Ectodermal cell (in vitro differentiated cells): ENCODE measurements around the gene FUOM.

ENCODE experiments used
- H3K27ac ChIP-seq: 2 replicates; pipeline ENCODE4 v1.7.0; 2013; ENCODE audit warnings: mild to moderate bottlenecking, low read depth, low read length; ENCODE audit not compliant: insufficient read depth, poor library complexity, severe bottlenecking
- H3K27me3 ChIP-seq: 2 replicates; pipeline ENCODE4 v1.7.0; 2013; ENCODE audit warnings: mild to moderate bottlenecking, low read length; ENCODE audit not compliant: insufficient read depth, control insufficient read depth, poor library complexity, severe bottlenecking
- H3K36me3 ChIP-seq: one replicate; pipeline ENCODE4 v1.7.0; 2013; ENCODE audit warnings: low read length; ENCODE audit not compliant: control insufficient read depth, insufficient read depth
- H3K4me1 ChIP-seq: one replicate; pipeline ENCODE4 v1.7.0; 2013; ENCODE audit warnings: low read length; ENCODE audit not compliant: control insufficient read depth, insufficient read depth
- H3K4me3 ChIP-seq: 2 replicates; pipeline ENCODE4 v1.7.0; 2013; ENCODE audit warnings: low read depth, low read length, control low read depth; ENCODE audit not compliant: insufficient read depth
- H3K9me3 ChIP-seq: 2 replicates; pipeline ENCODE4 v1.7.0; 2013; ENCODE audit warnings: mild to moderate bottlenecking, low read length, moderate library complexity; ENCODE audit not compliant: control insufficient read depth
- WGBS, 2 experiments: methylation state at CpG; one replicate each; pipeline ENCODE4 v1.1.7; 2013; ENCODE audit warnings: missing lambda C conversion rate in 2 of 2; 5-methylcytosine and 5-hydroxymethylcytosine counted together

Gene FUOM

DNA sequence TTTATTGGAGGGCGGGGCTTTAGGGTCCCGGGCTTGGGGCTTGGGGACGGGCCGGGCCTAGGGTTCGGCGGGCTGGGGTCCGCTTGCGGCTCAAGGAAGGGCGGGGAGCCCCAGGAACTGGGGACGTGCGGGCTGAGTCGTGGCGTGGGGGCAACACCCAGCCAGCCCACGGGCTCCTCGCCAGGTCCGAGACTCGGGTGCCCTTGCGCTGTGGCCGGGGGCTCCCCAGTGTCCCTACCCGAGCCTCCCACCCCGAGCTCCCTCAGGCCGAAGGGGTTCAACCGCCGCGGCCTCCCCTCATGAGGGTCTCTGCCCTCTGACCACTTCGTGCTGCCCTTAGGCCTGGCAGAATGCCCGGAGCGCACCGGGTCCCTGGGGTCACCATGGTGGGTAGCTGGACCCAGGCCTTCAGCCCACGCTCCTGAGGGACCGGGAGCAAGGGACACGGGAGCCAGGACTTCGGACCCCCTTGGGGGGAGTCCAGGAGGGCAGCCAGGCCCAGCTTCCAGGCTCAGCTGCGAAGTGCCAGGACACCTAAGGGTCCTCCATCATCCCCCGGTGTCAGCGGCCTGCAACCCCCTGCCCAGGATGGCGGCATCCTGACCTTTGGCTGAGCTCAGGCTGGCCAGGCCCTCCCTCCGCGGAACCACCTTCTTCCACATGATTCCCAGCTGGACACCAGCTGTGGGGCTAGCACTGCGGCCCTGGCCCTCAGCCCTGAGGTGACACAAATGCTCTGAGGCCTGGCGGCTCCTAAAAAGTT lies 524 bp upstream of the FUOM start:
- Histone ChIP-seq H3K36me3 (peaks cover 9% of the 10 kb centered on the region), H3K4me1 (peaks cover 8% of the 10 kb centered on the region), H3K27ac (no peak overlapping the region), H3K9me3 (no peaks in the 10 kb centered on the region), H3K4me3 (no peak overlapping the region), H3K27me3 (peaks cover 8% of the 10 kb centered on the region)
- 82 to 83% methylated on average over 41 of the region's 41 CpGs for WGBS, 2 experiments

DNA sequence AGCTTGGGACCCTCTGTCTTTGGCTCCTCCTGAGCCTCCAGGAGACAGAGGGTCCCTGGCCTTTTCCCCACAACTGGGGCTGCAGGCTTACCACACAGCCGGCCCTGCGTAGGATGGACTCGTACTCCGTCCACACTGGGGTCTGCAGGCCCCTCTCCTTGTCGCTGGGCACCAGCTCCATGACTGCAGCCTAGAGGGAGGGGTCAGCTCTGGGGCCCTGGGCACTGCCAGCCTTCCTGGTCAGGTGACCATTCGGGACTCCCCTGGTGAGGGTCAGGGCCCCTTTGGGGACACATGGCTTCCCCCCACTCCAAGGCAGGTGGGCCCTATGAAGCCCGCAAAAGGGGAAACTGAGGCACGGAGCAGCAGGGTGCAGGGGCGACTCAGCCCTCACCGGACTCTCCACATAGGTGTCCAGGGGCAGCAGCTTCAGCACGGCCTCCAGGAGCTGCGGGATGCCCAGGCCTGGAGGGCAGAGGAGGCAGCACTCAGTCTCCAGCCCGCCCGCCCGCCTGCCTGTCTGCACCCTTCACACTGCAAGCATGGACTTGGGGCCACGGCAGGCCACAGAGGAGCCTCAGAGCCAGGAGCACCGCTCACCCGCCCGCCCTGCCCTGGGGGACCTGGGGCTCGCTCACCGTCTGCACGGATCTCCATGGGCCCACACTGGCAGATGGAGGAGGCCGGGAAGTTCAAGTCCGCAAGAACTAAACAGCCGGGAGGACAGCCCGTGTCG lies 1.1 kb downstream of the FUOM start:
- H3K4me3 ChIP-seq, result peak overlapping the region; percentile 69
- peaks cover 8% of the 10 kb centered on the region for H3K4me1 ChIP-seq
- H3K36me3 ChIP-seq, result no peaks in the 10 kb centered on the region
- WGBS, 2 experiments, result 39 to 40% methylated on average over 27 of the region's 27 CpGs
- H3K27me3 ChIP-seq, result peaks cover 8% of the 10 kb centered on the region
- H3K9me3 ChIP-seq, result no peaks in the 10 kb centered on the region
- H3K27ac ChIP-seq, result no peak overlapping the region

DNA sequence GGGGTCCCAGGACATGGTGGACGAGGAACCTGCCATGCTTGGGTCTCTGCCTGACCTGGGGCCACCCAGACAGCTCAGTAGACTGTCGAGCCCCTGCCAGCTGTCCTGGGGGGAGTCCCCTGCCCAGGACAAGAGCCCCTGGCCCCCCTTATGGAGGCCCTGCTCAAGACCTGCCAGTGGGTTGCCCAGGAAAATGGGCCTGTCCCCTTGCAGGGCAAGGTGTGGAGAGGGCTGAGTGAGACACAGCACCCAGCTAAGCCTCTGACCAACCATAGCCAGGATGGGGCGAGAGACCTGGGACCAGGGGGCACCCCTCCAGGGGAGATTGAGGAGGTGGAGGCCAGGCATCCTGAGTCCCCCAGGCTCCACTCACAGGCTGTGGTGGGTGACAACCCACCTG lies 1.8 kb downstream of the FUOM start:
- Histone ChIP-seq H3K4me3 (no peak overlapping the region), H3K4me1 (peaks cover 8% of the 10 kb centered on the region), H3K36me3 (no peaks in the 10 kb centered on the region), H3K27ac (no peak overlapping the region), H3K27me3 (peaks cover 8% of the 10 kb centered on the region), H3K9me3 (no peaks in the 10 kb centered on the region)
- WGBS, 2 experiments, result 93 to 94% methylated on average over 3 of the region's 3 CpGs

DNA sequence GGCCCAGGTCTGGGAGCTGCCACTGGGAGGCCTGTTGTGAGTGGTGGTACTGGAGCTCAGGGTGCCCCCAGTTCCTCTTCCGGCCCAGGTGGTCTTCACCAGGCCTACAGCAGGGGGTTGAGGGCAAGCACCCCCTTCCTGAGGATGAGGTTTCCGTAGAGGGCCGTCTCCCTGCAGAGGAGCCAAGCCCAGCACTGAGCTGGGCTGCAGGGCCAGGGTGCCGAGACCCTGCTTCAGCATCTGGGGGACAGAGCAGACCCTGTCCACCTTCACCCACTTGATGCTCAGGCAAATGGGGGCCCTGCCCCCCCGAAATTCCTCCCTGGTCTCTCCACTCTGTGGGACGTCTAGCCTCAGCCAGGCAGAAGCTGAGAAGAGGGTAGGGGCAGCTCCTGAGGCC lies 2.6 kb downstream of the FUOM start:
- 91 to 92% methylated on average over 6 of the region's 6 CpGs for WGBS, 2 experiments
- H3K27ac ChIP-seq, result no peak overlapping the region
- H3K4me3 ChIP-seq, result no peak overlapping the region
- H3K27me3 ChIP-seq, result peaks cover 8% of the 10 kb centered on the region
- H3K9me3 ChIP-seq, result no peaks in the 10 kb centered on the region
- H3K36me3 ChIP-seq, result no peaks in the 10 kb centered on the region
- H3K4me1 ChIP-seq, result peaks cover 12% of the 10 kb centered on the region

DNA sequence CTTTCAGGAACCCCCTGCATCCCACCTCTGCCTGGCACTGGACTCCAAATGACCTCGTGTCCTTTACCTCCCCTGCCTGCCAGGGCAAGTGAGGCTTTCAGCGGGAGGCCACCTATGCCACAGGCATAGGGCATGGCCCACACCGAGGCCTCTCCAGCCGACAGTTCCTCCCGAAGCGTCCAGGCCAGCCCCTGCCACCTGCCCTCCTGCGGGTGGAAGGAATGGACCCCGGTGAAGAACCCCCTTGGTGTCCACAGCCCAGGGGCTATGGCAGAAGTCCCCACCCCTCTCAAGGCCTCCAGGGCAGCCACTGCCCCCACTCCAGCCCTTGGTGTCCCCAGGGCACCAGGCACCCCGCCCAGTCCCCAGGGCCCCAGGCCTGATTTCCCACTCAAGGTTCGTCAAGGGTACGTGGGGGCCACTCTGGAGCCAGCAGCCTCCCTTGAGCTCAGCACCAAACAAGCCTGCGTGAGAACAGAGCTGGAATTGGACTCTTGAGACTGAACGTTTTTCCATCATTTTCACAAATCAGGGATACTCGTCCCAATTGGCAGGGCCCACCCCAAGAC lies 3.1 kb downstream of the FUOM start:
- Histone ChIP-seq H3K9me3 (no peaks in the 10 kb centered on the region), H3K27me3 (peaks cover 8% of the 10 kb centered on the region), H3K4me3 (no peak overlapping the region), H3K27ac (no peak overlapping the region), H3K36me3 (no peaks in the 10 kb centered on the region), H3K4me1 (peaks cover 12% of the 10 kb centered on the region)
- 95 to 96% methylated on average over 14 of the region's 14 CpGs for WGBS, 2 experiments

DNA sequence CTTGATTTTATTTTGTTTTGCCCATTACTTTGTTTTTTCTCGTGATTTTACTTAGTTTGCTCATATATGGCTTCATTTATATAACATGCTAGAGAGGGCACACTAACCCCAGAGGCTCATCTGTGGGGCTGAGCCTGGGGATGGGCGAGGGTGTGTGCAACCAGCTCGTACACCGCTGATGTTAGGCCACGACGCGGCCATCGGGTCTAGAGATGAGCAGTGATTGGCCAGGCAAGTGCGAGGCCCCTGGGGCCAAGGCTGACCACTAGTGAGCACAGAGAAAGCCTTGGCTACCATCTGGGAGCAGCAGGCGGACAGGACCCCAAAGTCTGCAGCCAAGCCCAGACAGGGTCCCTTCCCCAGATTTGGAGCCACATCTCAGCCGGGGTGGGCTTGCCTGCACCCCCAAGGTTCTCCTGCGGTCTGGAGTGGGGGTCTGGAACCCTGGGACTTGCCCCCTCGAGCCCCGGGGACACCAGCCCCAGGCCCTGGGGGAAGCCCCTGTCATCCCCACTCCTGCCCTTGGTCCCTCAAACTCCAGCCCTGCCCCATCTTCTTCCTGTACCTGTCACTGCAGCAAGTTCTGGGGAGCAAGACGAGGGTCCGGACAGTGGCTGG lies 3.7 kb downstream of the FUOM start:
- Histone ChIP-seq H3K9me3 (no peaks in the 10 kb centered on the region), H3K4me1 (peaks cover 12% of the 10 kb centered on the region), H3K4me3 (no peak overlapping the region), H3K27me3 (peaks cover 8% of the 10 kb centered on the region), H3K36me3 (no peaks in the 10 kb centered on the region), H3K27ac (no peak overlapping the region)
- WGBS, 2 experiments, result 88 to 89% methylated on average over 15 to 16 of the region's 16 CpGs

DNA sequence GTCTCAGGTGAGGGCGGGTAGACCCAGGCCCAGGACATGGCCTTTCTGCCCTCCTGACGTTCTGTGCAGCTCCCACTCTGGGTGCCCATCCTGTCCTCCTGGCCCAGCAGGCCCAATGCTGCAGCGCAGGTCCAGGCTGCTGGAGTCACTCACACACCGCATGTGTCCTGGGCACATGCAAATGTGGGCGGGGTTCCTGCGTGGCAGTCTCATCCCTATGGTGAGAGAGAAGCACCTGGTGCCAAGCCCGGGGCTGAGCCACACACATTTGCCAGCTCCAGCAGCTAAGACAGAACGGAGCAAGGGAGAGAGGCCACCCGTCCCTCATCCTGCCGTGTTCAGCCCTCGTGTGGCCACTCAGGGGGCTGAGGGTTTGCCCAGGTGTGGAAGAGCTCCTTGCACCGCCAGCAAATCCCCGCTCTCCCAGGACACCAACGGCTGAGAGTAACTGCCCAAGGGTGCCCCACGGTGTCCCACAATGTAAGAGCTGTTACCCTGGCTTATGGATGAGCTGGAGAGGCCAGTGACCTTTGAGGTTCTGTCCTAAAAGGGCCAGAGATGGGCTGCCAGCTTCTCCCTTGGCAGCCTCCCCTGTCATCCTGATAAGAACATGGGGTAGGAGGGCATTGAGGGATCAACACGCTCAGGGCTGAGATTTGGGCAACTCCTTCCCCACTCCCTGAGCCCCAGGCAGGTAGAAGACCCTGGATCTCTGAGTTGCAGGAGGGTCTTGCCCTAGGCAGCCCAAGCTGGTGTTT lies 4.4 kb downstream of the FUOM start:
- no peak overlapping the region for H3K27ac ChIP-seq
- H3K27me3 ChIP-seq, result peaks cover 8% of the 10 kb centered on the region
- no peak overlapping the region for H3K4me3 ChIP-seq
- no peaks in the 10 kb centered on the region for H3K9me3 ChIP-seq
- H3K36me3 ChIP-seq, result no peaks in the 10 kb centered on the region
- WGBS, 2 experiments, result 82 to 83% methylated on average over 16 of the region's 16 CpGs
- H3K4me1 ChIP-seq, result peaks cover 12% of the 10 kb centered on the region

DNA sequence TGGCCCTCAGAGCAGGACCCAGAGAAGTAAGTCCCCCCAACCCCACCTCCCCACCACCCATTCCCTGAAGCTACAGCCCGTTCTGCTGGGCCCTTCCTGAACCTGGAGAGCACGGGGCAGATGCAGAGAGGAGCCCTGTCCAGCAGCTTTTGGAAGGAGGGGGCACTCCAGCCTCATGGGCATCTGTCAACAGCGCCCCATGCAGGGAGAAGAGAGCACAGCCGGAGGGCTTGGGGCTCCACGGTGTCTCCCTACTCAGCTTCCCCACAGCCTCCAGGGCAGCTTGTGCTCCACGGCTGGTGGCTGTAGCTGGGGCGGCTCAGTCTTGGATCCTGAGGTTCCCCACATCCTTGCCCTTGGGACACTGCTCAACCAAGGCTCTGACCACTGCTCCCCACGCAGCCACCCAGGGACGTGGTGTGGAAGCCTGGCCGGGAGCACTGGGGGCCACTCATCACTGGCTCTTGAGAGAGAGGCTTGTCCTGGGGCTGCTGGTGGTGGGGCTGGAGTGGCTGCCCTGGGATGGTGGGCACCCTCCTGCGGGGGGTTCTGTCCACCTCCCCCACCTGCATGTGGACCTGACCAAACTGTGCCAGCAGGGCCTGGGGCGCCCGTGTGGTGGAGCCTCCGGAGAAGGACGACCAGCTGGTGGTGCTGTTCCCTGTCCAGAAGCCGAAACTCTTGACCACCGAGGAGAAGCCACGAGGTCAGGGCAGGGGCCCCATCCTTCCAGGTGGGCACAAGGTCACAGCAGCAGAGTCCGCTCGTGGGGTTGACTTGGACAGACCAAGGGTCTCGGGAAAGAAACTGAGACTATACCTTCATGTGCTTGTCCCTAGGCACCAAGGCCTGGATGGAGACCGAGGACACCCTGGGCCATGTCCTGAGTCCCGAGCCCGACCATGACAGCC lies 6.2 kb downstream of the FUOM start:
- H3K9me3 ChIP-seq, result no peaks in the 10 kb centered on the region
- H3K36me3 ChIP-seq, result no peaks in the 10 kb centered on the region
- H3K4me1 ChIP-seq, result peaks cover 9% of the 10 kb centered on the region
- no peak overlapping the region for H3K4me3 ChIP-seq
- WGBS, 2 experiments, result 72 to 75% methylated on average over 24 of the region's 24 CpGs
- no peak overlapping the region for H3K27ac ChIP-seq
- H3K27me3 ChIP-seq, result peaks cover under 1% of the 10 kb centered on the region

DNA sequence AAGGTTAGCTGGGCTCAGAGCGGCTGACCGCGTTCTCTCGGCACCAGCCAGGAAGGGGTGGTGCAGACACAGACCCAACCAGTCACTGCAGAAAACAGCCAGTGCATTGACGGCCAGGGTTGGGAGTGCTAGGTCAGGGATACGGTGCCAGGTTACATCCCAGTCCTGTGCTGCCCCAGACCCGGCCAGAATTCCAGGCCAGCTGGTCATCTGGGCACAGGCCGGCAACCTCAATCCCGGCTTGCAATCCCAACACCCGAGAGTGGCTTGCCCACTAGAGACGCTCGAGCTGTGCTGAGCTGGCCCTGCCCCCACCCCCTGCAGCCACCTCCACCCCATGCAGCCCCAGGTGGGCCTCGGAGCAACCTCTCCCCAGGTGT lies 6.9 kb downstream of the FUOM start:
- 70 to 71% methylated on average over 13 of the region's 13 CpGs for WGBS, 2 experiments
- H3K27ac ChIP-seq, result no peak overlapping the region
- no peak overlapping the region for H3K4me3 ChIP-seq
- H3K27me3 ChIP-seq, result no peaks in the 10 kb centered on the region
- no peaks in the 10 kb centered on the region for H3K36me3 ChIP-seq
- peaks cover 4% of the 10 kb centered on the region for H3K4me1 ChIP-seq
- H3K9me3 ChIP-seq, result no peaks in the 10 kb centered on the region
